ENCODE results near the gene TIMM17A. TPM values are rescaled to one million over a fixed set of nuclear protein-coding genes. Genes with fewer than 3 reads are reported as not detected.

The TIMM17A gene
- total RNA-seq, 3 donors from 2014 or later = 24.5 to 30.1 (median 26.2) TPM

DNA sequence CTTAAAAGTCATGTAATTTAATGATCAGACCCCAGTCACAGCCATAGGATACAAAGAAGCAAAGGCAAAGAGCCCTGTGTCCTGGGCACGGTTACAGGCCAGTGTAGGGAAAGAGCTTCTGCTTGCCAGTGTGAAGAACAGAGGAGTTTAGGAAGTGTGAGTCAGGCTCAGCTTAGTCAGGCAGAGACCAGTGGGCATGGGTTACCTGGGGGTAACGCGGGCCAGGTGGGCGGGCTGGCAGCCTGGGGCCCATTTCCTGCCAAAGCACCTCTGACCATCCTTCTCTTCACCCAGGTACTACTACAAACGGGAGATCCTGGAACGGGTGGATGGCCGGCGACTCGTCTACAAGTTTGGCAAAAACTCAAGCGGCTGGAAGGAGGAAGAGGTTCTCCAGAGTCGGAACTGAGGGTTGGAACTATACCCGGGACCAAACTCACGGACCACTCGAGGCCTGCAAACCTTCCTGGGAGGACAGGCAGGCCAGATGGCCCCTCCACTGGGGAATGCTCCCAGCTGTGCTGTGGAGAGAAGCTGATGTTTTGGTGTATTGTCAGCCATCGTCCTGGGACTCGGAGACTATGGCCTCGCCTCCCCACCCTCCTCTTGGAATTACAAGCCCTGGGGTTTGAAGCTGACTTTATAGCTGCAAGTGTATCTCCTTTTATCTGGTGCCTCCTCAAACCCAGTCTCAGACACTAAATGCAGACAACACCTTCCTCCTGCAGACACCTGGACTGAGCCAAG lies 59.8 kb downstream of the TIMM17A start:
- Histone ChIP-seq H3K36me3 (no peaks in the 10 kb centered on the region), H3K9me3 (no peaks in the 10 kb centered on the region), H3K4me1 (peaks cover 0 to 3% of the 10 kb centered on the region in 2 donors), H3K27me3 (no peaks in the 10 kb centered on the region), H3K4me3 (peak overlapping the region in 2 of 3 donors; percentile 67 to 71), H3K27ac (peak overlapping the region; percentile 70 to 96)
- peak in 1 of 3 donors; percentile 79 for TF ChIP-seq POLR2AphosphoS5 (IDR thresholded peaks at IDR 0.05)
- TF ChIP-seq POLR2A (IDR thresholded peaks at IDR 0.05) = no peak
- TF ChIP-seq, protein P1, sequence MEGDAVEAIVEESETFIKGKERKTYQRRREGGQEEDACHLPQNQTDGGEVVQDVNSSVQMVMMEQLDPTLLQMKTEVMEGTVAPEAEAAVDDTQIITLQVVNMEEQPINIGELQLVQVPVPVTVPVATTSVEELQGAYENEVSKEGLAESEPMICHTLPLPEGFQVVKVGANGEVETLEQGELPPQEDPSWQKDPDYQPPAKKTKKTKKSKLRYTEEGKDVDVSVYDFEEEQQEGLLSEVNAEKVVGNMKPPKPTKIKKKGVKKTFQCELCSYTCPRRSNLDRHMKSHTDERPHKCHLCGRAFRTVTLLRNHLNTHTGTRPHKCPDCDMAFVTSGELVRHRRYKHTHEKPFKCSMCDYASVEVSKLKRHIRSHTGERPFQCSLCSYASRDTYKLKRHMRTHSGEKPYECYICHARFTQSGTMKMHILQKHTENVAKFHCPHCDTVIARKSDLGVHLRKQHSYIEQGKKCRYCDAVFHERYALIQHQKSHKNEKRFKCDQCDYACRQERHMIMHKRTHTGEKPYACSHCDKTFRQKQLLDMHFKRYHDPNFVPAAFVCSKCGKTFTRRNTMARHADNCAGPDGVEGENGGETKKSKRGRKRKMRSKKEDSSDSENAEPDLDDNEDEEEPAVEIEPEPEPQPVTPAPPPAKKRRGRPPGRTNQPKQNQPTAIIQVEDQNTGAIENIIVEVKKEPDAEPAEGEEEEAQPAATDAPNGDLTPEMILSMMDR (IDR thresholded peaks at IDR 0.05) = peak in 1 of 3 donors; percentile 4
- DNase-seq (ENCODE audit: low spot score in 2 of 2) = no peak
- intact Hi-C loops (cut with DNase I; ENCODE audit: low total_unique reads) = no loop called here

DNA sequence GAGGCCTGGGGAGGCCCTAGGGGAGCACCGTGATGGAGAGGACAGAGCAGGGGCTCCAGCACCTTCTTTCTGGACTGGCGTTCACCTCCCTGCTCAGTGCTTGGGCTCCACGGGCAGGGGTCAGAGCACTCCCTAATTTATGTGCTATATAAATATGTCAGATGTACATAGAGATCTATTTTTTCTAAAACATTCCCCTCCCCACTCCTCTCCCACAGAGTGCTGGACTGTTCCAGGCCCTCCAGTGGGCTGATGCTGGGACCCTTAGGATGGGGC lies 60.3 kb downstream of the TIMM17A start:
- peaks cover 0 to 3% of the 10 kb centered on the region in 2 donors for H3K4me1 ChIP-seq
- H3K36me3 ChIP-seq = no peaks in the 10 kb centered on the region
- H3K4me3 ChIP-seq = peak overlapping the region in 2 of 3 donors; percentile 67 to 71
- DNase-seq (ENCODE audit: low spot score in 2 of 2) = no peak
- intact Hi-C loops (cut with DNase I; ENCODE audit: low total_unique reads) = no loop called here
- H3K9me3 ChIP-seq = no peaks in the 10 kb centered on the region
- TF ChIP-seq, protein P1 (IDR thresholded peaks at IDR 0.05) = no peak
- no peak for TF ChIP-seq POLR2AphosphoS5 (IDR thresholded peaks at IDR 0.05)
- no peaks in the 10 kb centered on the region for H3K27me3 ChIP-seq
- peak overlapping the region; percentile 70 to 96 for H3K27ac ChIP-seq

DNA sequence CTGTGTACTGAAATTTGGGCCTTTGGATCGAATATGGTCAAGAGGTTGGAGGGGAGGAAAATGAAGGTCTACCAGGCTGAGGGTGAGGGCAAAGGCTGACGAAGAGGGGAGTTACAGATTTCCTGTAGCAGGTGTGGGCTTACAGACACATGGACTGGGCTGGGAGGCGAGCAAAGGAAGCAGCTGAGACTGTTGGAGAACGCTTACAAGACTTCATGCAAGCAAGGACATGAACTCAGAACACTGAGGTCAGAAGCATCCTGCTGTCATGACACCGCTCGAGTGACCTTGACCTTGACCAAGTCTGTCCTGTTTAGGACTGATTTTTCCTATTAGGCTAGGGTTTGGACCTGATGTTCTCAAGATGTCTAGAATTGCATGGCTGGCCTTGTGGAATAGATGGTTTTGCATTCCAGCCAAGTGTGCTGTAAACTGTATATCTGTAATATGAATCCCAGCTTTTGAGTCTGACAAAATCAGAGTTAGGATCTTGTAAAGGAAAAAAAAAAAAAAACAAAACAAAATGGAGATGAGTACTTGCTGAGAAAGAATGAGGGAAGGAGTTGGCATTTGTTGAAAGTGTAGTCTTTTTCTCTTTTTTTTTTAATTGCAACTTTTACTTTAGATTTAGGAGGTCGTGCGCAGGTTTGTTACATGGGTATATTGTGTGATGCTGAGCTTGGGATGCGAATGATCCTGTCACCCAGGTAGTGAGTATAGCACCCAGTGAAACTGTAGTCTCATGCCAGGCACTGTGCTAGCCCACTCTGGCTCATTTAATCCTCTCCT lies 60.9 kb downstream of the TIMM17A start:
- DNase-seq (ENCODE audit: low spot score in 2 of 2) = peak in 1 of 2 donors; percentile 40
- Histone ChIP-seq H3K4me3 (peak overlapping the region in 2 of 3 donors; percentile 67 to 71), H3K27me3 (no peaks in the 10 kb centered on the region), H3K4me1 (peaks cover 0 to 3% of the 10 kb centered on the region in 2 donors), H3K9me3 (no peaks in the 10 kb centered on the region), H3K36me3 (no peaks in the 10 kb centered on the region), H3K27ac (peak overlapping the region; percentile 87 to 96)
- intact Hi-C loops (cut with DNase I; ENCODE audit: low total_unique reads) = no loop called here
- no peak for TF ChIP-seq POLR2A (IDR thresholded peaks at IDR 0.05)
- TF ChIP-seq POLR2AphosphoS5 (IDR thresholded peaks at IDR 0.05) = peak; percentile 11 to 67 (median 52)

DNA sequence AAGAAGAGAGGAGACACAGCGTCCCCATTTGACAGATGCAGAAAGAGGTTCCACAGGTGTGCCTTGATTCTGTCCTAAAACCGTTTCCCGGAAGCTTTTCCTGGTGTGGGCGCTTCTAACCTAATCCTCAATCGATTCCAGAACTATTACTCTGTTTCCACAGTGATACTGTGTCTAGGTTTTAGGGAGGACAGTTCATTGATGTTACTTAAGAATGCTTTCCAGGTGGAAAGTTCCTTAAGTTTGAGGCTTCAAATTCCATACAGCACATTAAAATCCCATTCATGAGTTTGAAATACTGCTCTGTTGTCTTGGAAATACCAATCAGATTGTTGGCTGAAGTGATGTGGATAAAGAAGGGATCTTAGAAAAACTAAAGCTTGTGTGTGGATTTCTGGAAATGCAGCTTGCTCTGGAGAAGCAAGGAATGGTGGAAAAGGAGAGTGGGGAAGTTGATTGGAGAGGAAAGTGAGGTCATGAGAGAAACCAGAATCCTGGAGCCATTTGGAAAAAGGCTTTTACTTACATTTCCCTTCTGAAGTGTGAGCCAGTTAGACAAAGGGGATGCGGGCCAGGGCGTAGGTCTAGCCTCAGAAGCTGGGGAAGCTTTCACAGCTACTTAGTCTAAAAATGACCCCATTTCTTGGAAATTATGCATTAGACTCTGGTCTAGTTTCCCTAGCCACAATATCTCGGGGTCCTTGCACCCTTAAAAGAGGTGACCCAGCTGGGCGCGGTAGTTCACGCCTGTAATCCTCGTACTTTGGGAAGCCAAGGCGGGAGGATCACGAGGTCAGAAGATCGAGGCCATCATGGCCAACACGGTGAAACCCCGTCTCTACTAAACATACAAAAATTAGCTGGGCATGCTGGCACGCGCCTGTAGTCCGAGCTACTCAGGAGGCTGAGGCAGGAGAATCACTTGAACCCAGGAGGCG lies 61.8 kb downstream of the TIMM17A start:
- peaks cover 0 to 3% of the 10 kb centered on the region in 2 donors for H3K4me1 ChIP-seq
- intact Hi-C loops (cut with DNase I; ENCODE audit: low total_unique reads) = no loop called here
- peak overlapping the region in 1 of 3 donors; percentile 47 for H3K4me3 ChIP-seq
- no peaks in the 10 kb centered on the region for H3K36me3 ChIP-seq
- H3K9me3 ChIP-seq = no peaks in the 10 kb centered on the region
- no peaks in the 10 kb centered on the region for H3K27me3 ChIP-seq
- DNase-seq (ENCODE audit: low spot score in 2 of 2) = no peak
- TF ChIP-seq POLR2AphosphoS5 (IDR thresholded peaks at IDR 0.05) (no peak), POLR2A (IDR thresholded peaks at IDR 0.05) (no peak)
- TF ChIP-seq, protein P1 (IDR thresholded peaks at IDR 0.05) = no peak
- H3K27ac ChIP-seq = peak overlapping the region; percentile 87 to 96

DNA sequence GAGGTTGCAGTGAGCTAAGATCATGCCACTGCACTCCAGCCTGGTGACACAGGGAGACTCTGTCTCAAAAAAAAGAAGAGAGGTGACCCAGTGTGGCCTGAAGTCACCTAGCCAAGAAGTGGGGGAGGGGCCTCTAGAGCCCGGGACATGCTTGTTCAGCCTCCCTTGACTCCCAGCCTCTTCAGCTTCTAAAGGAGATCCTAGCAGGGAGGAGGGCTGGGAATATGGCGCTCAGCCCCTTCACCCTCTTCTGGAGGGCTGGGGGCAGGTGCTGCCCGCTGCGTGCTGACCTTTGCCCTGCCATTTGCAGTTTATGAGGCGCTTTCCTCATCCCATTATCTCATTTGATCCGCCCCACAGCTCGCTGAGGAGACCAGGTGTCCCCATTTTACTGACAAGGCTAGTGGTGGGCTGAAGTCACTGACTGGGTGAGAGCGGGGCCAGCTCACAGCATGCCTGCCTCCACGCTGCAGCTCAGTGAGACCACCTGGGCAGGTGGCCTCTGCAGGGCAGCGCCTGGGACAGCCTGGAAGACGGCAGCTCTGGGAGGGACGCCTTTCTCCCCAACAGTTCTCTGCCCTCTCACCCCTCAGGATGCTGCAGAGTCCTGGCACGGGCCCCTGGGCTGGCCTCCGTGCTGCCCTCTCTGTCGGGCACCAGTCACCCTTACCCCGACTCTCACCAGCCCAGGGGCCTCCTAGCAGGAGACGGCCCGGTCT lies 62.6 kb downstream of the TIMM17A start:
- H3K4me3 ChIP-seq = peak overlapping the region in 1 of 3 donors; percentile 47
- H3K4me1 ChIP-seq = peaks cover 0 to 3% of the 10 kb centered on the region in 2 donors
- intact Hi-C loops (cut with DNase I; ENCODE audit: low total_unique reads) = no loop called here
- H3K36me3 ChIP-seq = no peaks in the 10 kb centered on the region
- H3K9me3 ChIP-seq = no peaks in the 10 kb centered on the region
- TF ChIP-seq, protein P1 (IDR thresholded peaks at IDR 0.05) = no peak
- TF ChIP-seq POLR2AphosphoS5 (IDR thresholded peaks at IDR 0.05) = no peak
- TF ChIP-seq POLR2A (IDR thresholded peaks at IDR 0.05) = no peak
- DNase-seq (ENCODE audit: low spot score in 2 of 2) = peak; percentile 76 to 80
- H3K27ac ChIP-seq = peak overlapping the region; percentile 87 to 96
- H3K27me3 ChIP-seq = no peaks in the 10 kb centered on the region

Measured in breast epithelium (tissue), 4 donors.